IPS-20b (cell line): Measurements from ENCODE around the gene HIPK2.

Experiments
- H3K27ac ChIP-seq: one replicate; pipeline ENCODE4 v1.5.1; 2013; ENCODE audit warnings: low read length
- H3K27me3 ChIP-seq: 2 replicates; pipeline ENCODE4 v1.6.1; 2013; ENCODE audit warnings: mild to moderate bottlenecking, low read length, inconsistent platforms; ENCODE audit not compliant: insufficient read depth
- H3K36me3 ChIP-seq: 2 replicates; pipeline ENCODE4 v1.6.1; 2013; ENCODE audit warnings: low read depth, mild to moderate bottlenecking, inconsistent platforms, low read length, moderate library complexity; ENCODE audit not compliant: insufficient read depth
- H3K4me1 ChIP-seq: 2 replicates; pipeline ENCODE4 v1.6.1; 2013; ENCODE audit warnings: mild to moderate bottlenecking, control low read depth, inconsistent platforms, low read length, moderate library complexity; ENCODE audit not compliant: insufficient read depth
- H3K4me3 ChIP-seq: 2 replicates; pipeline ENCODE4 v1.5.1; 2013; ENCODE audit warnings: mild to moderate bottlenecking, low read length, inconsistent platforms
- H3K9ac ChIP-seq: 2 replicates; pipeline ENCODE4 v1.6.1; 2013; ENCODE audit warnings: low read depth, mild to moderate bottlenecking, inconsistent platforms, low read length, moderate library complexity
- H3K9me3 ChIP-seq: 2 replicates; pipeline ENCODE4 v1.6.1; 2013; ENCODE audit warnings: mild to moderate bottlenecking, low read depth, low read length, inconsistent platforms; ENCODE audit not compliant: insufficient read depth

Gene HIPK2

GRCh38 chr7:139777948-139778841 lies at the start of gene HIPK2:
Gene HIPK2 (minus strand): TSS chr7:139777998. CDS start chr7:139777623, 375 bp downstream.
- peak within 1 kb of the TSS; percentile 86 for H3K4me3 ChIP-seq

GRCh38 chr7:139827042-139827441 lies 49.2 kb upstream of the HIPK2 start:
- Histone ChIP-seq H3K9me3 (no peaks in the 10 kb centered on the region), H3K27me3 (no peaks in the 10 kb centered on the region; the same call in 1 of the 2 replicates), H3K36me3 (no peaks in the 10 kb centered on the region), H3K27ac (no peak overlapping the region), H3K9ac (no peak overlapping the region), H3K4me3 (no peak overlapping the region), H3K4me1 (no peaks in the 10 kb centered on the region)

More at GRCh38 chr7:139777948-139778841, at the start of gene HIPK2:
- Histone ChIP-seq H3K27me3 (peaks cover 46% of the 10 kb centered on the region), H3K4me1 (peaks cover 4% of the 10 kb centered on the region; the same call in 1 of the 2 replicates), H3K9ac (peak within 1 kb of the TSS; percentile 77), H3K36me3 (no peaks in the 10 kb centered on the region), H3K9me3 (no peaks in the 10 kb centered on the region), H3K27ac (no peak within 1 kb of the TSS)

DNA sequence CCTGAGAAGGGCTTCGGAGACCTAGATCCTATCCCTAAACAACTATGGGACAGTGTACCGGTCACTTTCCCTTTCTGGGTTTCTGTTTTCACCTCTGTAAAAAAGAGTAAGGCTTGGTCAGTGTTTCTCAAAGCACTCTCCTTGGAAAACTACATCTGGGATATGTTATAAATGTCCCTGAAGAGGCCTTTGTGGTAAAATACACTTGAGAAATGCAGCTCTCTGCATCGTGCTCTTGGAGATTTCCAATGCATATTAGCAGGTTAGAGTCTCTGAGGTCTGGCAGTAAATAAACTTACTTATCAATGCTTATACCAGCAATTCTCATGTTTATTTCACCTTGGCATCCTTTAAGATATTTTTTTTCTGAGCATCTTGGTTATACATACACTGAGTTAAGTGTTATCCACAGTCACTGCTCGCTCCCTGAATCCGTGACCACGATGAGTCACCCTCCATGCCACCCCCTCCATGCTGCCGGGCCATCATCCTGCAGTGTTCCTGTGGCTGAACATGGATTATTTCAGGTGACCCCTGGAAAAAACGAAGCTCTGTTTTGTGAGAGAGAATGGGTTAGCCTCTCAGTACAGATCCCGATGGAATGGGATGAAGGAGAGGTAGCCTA lies 48.0 kb upstream of the HIPK2 start:
- H3K4me3 ChIP-seq = no peak overlapping the region

DNA sequence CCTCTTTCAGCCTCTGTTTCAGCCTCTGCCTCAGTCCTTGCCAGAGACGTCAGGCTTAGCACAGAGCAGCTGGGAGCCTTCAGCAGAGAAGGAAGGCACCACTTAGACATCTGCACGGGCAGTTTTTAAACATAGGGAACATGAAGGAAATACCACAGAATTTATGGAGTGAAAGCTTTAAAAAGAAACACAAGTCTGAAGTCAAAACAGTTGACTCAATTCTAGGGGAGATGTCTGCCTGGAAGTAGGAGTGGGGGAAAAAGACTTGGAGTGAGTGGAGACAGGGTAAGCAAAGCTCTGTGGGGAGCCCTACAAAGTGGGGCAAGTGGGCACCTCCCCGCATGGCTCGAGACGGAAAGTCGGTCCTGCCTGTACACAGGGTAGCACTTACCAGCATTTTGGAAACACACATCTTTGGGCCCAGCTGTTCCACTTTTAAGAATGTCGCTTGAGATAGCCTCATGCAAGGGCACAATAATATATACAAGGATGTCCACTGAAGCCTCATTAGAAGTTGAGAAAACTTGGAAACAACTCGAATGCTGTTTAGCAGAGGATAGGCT lies 46.2 kb upstream of the HIPK2 start:
- Histone ChIP-seq H3K4me1 (no peaks in the 10 kb centered on the region), H3K36me3 (no peaks in the 10 kb centered on the region), H3K27ac (no peak overlapping the region), H3K27me3 (no peaks in the 10 kb centered on the region; the same call in 1 of the 2 replicates), H3K9me3 (no peaks in the 10 kb centered on the region), H3K4me3 (no peak overlapping the region), H3K9ac (no peak overlapping the region)

More for the DNA sequence above, 48.0 kb upstream of the HIPK2 start:
- no peak overlapping the region for H3K9ac ChIP-seq
- H3K27ac ChIP-seq = no peak overlapping the region
- no peaks in the 10 kb centered on the region for H3K9me3 ChIP-seq
- H3K27me3 ChIP-seq = no peaks in the 10 kb centered on the region; the same call in 1 of the 2 replicates
- no peaks in the 10 kb centered on the region for H3K36me3 ChIP-seq
- no peaks in the 10 kb centered on the region for H3K4me1 ChIP-seq

DNA sequence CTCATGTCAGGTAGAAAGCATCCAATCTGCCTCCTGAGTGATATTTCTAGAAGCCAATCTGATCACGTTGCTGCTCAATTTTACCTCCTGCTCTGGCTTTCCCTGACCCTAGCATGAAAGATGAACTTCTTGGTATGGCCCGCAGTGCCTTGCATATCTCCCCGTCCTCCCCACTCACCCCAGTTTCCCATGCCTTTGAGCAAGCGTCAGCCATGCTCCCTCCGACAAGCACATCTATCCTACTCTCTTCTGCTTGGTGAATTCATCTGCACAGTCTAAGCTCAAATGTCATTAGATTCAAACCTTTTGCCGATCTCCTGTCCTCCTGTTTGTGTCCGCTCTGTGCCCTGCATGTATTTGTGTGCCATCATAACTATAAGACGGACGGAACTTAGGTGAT lies 45.1 kb upstream of the HIPK2 start:
- Histone ChIP-seq H3K9me3 (no peaks in the 10 kb centered on the region), H3K27ac (no peak overlapping the region), H3K27me3 (no peaks in the 10 kb centered on the region; the same call in 1 of the 2 replicates), H3K9ac (no peak overlapping the region), H3K4me3 (no peak overlapping the region), H3K4me1 (no peaks in the 10 kb centered on the region), H3K36me3 (no peaks in the 10 kb centered on the region)

DNA sequence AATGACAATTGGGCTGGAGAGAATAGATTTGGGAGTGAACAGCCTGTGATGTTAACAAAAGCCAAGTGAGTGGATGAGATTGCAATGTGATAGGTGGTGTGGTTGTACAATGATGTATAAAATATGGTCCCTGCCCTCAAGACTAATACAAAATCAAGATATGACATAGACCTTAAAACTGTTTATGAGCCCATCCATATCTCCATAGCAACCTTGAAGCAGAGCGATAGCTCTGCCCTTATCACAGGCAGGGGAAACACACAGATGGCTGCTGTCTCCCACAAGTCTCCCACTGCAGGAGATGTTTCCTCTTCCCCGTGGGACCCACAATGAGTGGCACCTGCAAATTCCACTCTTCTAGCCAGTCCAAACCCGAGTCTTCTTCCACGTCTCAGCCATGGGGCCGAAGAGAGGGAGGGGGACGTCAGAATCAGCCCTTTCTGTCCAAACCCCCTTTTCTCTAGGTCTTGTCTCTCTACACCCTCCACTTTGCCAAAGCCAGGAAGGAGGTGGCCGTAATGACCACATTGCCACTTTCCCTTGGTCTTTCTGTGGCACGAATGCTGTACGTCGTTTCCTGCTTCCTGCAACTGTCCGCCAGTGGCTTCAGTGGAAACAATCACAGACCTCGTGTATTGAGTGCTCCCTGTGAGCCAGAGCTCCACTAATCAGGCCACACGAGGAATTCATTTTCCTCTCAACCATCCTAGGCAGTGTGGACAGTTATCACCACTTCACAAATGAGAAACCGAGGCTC lies 43.7 kb upstream of the HIPK2 start:
- Histone ChIP-seq H3K4me3 (no peak overlapping the region), H3K9me3 (no peaks in the 10 kb centered on the region), H3K4me1 (no peaks in the 10 kb centered on the region), H3K36me3 (no peaks in the 10 kb centered on the region), H3K27ac (no peak overlapping the region), H3K9ac (no peak overlapping the region), H3K27me3 (no peaks in the 10 kb centered on the region; the same call in 1 of the 2 replicates)

DNA sequence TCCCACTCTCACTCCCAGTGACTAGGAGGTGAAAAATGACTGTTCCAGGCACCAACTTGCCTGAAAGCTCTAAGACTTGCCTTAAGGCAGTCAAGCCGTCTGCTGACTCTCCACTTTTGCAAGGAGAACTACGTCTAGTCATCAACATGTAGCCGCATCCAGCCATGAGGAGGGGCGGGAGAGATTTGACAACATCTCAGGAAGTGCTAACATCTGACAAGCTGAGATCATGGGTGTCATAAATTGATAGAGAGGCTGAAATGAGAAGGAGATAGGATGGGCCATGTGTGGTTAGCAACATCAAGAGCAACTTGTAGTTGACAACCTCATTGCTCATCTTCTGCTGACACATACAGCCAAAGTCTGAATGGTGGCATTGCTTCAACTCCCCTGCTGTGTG lies 42.3 kb upstream of the HIPK2 start:
- no peaks in the 10 kb centered on the region for H3K9me3 ChIP-seq
- no peak overlapping the region for H3K4me3 ChIP-seq
- no peak overlapping the region for H3K27ac ChIP-seq
- no peaks in the 10 kb centered on the region for H3K36me3 ChIP-seq
- H3K4me1 ChIP-seq = no peaks in the 10 kb centered on the region
- H3K9ac ChIP-seq = no peak overlapping the region
- no peaks in the 10 kb centered on the region; the same call in 1 of the 2 replicates for H3K27me3 ChIP-seq

DNA sequence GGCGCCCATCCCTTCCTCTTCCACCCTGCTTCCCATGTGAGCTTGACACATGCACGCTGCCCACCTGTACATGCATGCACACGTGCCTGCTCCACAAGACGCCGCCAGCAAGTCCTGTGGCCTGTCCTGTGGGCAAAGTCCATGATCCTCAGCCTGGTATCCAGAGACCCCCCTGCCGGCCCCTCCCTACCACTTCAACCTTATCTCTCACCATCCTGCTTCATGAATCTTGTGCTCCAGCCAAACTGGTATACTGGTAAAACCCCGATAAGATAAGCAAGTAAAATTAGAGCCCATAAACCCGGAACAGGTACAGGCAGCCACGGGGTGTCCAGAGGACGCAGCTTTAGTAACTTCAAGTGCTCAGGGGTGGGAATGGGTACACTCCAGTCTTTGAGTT lies 39.5 kb upstream of the HIPK2 start:
- no peak overlapping the region for H3K27ac ChIP-seq
- H3K36me3 ChIP-seq = no peaks in the 10 kb centered on the region
- H3K9me3 ChIP-seq = no peaks in the 10 kb centered on the region
- H3K4me3 ChIP-seq = no peak overlapping the region
- no peak overlapping the region for H3K9ac ChIP-seq
- H3K27me3 ChIP-seq = no peaks in the 10 kb centered on the region
- H3K4me1 ChIP-seq = no peaks in the 10 kb centered on the region

GRCh38 chr7:139813689-139814088 lies 35.9 kb upstream of the HIPK2 start:
- Histone ChIP-seq H3K9ac (no peak overlapping the region), H3K4me3 (no peak overlapping the region)

GRCh38 chr7:139813151-139813550 lies 35.4 kb upstream of the HIPK2 start:
- Histone ChIP-seq H3K4me1 (no peaks in the 10 kb centered on the region), H3K9me3 (no peaks in the 10 kb centered on the region), H3K4me3 (no peak overlapping the region), H3K36me3 (no peaks in the 10 kb centered on the region), H3K9ac (no peak overlapping the region), H3K27ac (no peak overlapping the region), H3K27me3 (no peaks in the 10 kb centered on the region)

More at GRCh38 chr7:139813689-139814088, 35.9 kb upstream of the HIPK2 start:
- H3K36me3 ChIP-seq = no peaks in the 10 kb centered on the region
- H3K27me3 ChIP-seq = no peaks in the 10 kb centered on the region
- no peaks in the 10 kb centered on the region for H3K9me3 ChIP-seq
- no peak overlapping the region for H3K27ac ChIP-seq
- no peaks in the 10 kb centered on the region for H3K4me1 ChIP-seq

DNA sequence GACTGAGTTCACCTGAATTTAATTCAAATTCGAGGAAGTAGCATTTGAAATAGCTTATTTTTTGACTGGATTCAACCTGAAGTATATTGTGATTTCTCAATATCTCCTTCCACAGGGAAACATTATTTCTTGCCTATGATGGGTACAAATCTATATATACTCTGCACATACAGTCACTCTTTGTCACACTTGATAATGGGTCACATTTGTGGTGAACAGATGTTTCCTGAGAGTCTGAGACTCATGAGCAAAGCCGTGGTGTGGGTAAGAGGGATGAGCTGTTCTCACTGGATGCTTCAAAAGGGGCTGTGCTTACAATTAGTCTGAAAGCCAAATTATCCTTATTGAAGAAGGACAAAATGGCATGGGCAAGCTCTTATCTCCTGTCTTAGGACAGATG lies 33.3 kb upstream of the HIPK2 start:
- no peaks in the 10 kb centered on the region for H3K9me3 ChIP-seq
- no peaks in the 10 kb centered on the region for H3K36me3 ChIP-seq
- no peaks in the 10 kb centered on the region for H3K27me3 ChIP-seq
- H3K4me3 ChIP-seq = no peak overlapping the region
- H3K4me1 ChIP-seq = no peaks in the 10 kb centered on the region
- no peak overlapping the region for H3K27ac ChIP-seq
- no peak overlapping the region for H3K9ac ChIP-seq
